ENCODE measurements around the gene DIAPH2.

Gene DIAPH2

DNA sequence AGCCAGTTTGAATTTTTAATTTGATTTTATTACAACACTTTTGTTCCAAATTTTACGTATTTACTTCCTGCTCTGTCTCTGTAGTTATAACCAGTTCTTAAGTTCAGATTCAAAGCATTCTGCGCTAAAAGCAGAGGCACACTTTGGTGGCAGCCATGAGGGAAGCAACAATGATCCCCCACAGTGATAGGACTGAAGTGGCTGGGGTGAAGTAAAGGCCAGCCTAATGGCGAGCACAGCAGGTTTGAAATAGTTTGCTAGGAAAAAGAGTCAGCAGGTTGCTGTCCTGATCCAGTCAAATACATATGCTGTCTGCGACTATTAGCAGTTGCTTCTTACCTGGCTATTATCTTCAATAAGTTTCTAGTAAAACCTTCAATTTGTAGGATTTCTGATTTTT is 375.4 kb downstream of the DIAPH2 start:
- Mint-ChIP-seq H3K4me1 (ENCODE audit: low read depth) (no peaks in the 10 kb centered on the region), H3K27me3 (no peaks in the 10 kb centered on the region), H3K27ac (no peak overlapping the region), H3K9me3 (peaks cover 4% of the 10 kb centered on the region), H3K36me3 (ENCODE audit: low read depth) (peaks cover 3% of the 10 kb centered on the region), H3K4me3 (no peak overlapping the region)

DNA sequence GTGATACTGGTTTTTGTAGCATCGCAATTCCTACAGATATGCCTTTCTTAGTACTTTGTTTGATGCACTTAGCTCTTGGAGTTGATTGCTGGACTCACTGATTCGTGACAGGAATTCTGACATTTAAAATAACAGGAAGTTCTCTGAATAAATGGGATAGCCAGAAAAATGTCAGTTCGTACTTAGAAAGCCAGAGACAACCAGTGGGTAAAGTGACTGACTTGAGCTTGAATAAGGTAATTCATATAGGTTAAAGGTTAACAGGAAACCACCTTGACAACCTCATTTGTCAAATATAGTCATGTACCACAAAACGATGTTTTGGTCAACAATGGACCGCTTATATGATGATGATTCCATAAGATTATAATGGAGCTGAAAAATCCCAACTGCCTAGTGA is 380.4 kb downstream of the DIAPH2 start:
- Mint-ChIP-seq H3K4me3 (no peak overlapping the region), H3K36me3 (ENCODE audit: low read depth) (peaks cover 3% of the 10 kb centered on the region), H3K9me3 (peaks cover 4% of the 10 kb centered on the region), H3K4me1 (ENCODE audit: low read depth) (no peaks in the 10 kb centered on the region), H3K27ac (no peak overlapping the region), H3K27me3 (no peaks in the 10 kb centered on the region)

DNA sequence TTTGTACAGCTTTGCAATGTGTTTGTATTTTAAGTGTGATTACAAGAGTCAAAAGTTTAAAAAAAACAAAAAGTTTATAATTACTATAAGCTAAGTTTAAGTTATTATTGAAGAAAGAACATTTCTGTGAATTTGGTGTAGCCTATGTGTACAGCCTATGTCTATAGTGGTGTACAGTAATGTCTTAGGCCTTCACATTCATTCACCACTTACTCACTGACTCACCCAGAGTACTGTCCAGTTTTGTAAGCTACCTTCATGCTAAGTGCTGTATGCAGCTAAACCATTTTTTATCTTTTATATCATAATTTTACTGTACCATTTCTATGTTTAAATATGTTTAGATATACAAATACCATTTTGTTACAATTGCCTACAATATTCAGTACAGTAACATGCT is 381.3 kb downstream of the DIAPH2 start:
- no peak overlapping the region for H3K4me3 Mint-ChIP-seq
- peaks cover 4% of the 10 kb centered on the region for H3K9me3 Mint-ChIP-seq
- H3K4me1 Mint-ChIP-seq (ENCODE audit: low read depth), result no peaks in the 10 kb centered on the region
- no peaks in the 10 kb centered on the region for H3K27me3 Mint-ChIP-seq
- peaks cover 3% of the 10 kb centered on the region for H3K36me3 Mint-ChIP-seq (ENCODE audit: low read depth)
- H3K27ac Mint-ChIP-seq, result no peak overlapping the region

DNA sequence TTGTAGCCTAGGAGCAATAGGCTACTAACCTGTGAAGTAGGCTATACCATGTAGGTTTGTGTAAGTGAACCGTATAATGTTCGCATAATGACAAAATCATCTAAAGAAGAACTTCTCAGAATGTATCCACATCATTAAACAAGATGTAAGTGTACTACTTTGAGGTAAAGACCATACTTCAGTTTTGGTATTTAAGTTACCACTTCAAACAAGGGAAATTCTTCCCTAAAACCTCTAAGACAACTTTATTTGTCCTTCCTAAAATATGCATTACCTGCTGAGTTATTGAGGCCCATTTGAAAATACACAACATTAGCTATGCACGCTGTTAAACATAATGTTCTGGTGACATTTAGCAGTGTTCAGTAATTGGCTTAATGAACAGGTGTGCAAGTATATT is 381.7 kb downstream of the DIAPH2 start:
- H3K36me3 Mint-ChIP-seq (ENCODE audit: low read depth), result peaks cover 3% of the 10 kb centered on the region
- H3K4me3 Mint-ChIP-seq, result no peak overlapping the region
- H3K4me1 Mint-ChIP-seq (ENCODE audit: low read depth), result no peaks in the 10 kb centered on the region
- H3K27me3 Mint-ChIP-seq, result no peaks in the 10 kb centered on the region
- H3K27ac Mint-ChIP-seq, result no peak overlapping the region
- peaks cover 4% of the 10 kb centered on the region for H3K9me3 Mint-ChIP-seq

DNA sequence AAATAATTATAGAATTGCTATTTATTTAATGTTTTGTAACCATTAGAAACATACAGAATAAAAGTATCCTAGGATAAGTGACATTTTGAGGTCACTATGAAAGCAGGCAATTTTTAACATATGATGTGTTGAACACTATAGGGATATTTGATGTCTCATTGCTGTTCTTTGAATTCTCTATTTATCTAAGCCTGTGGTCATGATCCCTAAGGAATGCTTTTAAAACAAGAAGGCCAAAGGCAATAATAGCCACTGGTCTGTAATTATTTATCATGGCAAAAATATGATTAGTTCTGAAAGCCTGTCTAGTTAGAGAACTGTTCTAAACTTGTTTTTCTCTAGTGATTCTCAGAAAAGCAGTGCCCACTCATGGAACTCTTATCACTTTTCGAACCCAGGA is 385.7 kb downstream of the DIAPH2 start:
- no peak overlapping the region for H3K27ac Mint-ChIP-seq
- H3K36me3 Mint-ChIP-seq (ENCODE audit: low read depth), result peaks cover 12% of the 10 kb centered on the region
- no peaks in the 10 kb centered on the region for H3K9me3 Mint-ChIP-seq
- no peaks in the 10 kb centered on the region for H3K27me3 Mint-ChIP-seq
- H3K4me3 Mint-ChIP-seq, result no peak overlapping the region
- H3K4me1 Mint-ChIP-seq (ENCODE audit: low read depth), result no peaks in the 10 kb centered on the region

DNA sequence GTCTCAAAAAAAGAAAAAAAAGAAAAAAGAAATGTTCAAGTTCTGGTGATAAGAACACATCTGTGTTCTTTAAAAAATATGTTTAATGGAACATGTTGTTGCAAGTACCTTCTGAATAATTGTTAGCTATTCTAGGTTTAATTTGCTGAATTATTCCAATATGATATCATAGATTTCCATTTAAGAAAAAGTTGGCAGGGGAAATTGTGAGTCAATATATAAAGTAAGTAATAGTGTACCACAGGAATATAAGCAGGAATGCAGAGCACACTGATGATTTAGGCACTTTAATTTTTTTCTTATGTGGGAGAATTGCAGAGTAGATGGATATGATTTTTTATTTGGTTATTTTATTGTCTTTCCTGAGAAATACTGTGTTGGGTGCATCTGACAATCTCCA is 389.8 kb downstream of the DIAPH2 start:
- peaks cover 12% of the 10 kb centered on the region for H3K36me3 Mint-ChIP-seq (ENCODE audit: low read depth)
- no peaks in the 10 kb centered on the region for H3K9me3 Mint-ChIP-seq
- H3K27me3 Mint-ChIP-seq, result no peaks in the 10 kb centered on the region
- no peak overlapping the region for H3K27ac Mint-ChIP-seq
- H3K4me3 Mint-ChIP-seq, result no peak overlapping the region
- H3K4me1 Mint-ChIP-seq (ENCODE audit: low read depth), result no peaks in the 10 kb centered on the region

DNA sequence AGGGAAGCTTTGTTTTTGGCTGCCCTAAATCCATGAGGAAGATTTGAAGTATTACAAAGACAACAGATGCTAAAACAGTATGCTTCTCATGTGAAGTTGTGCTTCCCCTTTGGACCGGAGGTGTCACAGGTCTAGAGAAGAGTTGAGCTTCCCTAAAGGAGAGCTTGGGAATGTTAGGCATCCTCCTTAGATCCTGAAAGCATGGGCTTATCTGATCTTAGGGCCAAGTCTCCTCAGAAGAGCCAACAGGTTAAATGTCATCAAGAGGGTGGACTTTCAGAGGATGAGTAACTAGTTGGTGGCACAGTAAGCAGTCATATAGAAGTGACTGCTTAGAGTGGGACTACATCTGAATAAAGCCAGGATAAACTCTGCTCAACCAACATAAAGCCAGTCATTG is 404.5 kb downstream of the DIAPH2 start:
- Mint-ChIP-seq H3K27me3 (no peaks in the 10 kb centered on the region), H3K27ac (no peak overlapping the region), H3K4me3 (no peak overlapping the region), H3K9me3 (no peaks in the 10 kb centered on the region), H3K4me1 (ENCODE audit: low read depth) (no peaks in the 10 kb centered on the region), H3K36me3 (ENCODE audit: low read depth) (no peaks in the 10 kb centered on the region)

DNA sequence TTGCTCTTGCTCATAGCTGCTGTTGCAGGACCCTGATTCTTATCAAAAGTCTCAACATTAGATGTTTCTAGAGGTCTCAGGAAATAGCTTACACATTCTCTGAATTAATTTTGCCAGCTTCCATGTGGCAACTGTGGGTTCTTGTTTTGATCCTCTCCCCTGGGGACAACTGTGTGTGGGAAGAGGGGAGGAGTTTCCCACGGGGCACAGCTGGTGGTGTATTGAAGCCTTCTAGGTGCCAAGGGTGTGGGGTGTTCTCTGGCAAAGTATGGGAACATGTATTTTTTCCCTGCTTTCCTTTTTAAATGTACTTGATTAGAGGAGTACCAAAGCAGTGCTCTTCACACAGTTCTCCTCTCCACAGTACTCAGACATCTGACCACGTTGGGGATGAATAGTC is 411.7 kb downstream of the DIAPH2 start:
- no peaks in the 10 kb centered on the region for H3K9me3 Mint-ChIP-seq
- peaks cover 3% of the 10 kb centered on the region for H3K36me3 Mint-ChIP-seq (ENCODE audit: low read depth)
- H3K27ac Mint-ChIP-seq, result no peak overlapping the region
- no peaks in the 10 kb centered on the region for H3K4me1 Mint-ChIP-seq (ENCODE audit: low read depth)
- no peaks in the 10 kb centered on the region for H3K27me3 Mint-ChIP-seq
- no peak overlapping the region for H3K4me3 Mint-ChIP-seq

DNA sequence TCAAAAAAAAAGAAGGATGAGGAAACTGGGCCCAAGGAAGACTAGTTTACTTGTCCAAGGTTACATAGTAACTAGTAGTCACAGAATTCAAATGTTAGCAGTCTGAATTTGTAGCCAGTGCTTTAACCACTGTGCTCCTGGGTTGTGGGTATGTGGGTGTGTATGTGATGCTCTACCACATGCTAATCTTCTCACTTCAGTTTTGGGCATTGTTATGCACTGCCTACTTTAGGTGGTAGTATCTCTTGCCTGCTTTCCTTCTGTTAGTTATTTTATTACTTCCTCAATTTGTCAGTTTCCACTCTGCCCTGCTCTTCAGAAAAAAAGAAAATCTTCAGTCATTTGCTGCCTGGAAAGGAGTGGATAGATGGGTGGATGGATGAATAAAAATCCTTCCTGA is 418.3 kb downstream of the DIAPH2 start:
- H3K4me3 Mint-ChIP-seq, result no peak overlapping the region
- no peaks in the 10 kb centered on the region for H3K9me3 Mint-ChIP-seq

DNA sequence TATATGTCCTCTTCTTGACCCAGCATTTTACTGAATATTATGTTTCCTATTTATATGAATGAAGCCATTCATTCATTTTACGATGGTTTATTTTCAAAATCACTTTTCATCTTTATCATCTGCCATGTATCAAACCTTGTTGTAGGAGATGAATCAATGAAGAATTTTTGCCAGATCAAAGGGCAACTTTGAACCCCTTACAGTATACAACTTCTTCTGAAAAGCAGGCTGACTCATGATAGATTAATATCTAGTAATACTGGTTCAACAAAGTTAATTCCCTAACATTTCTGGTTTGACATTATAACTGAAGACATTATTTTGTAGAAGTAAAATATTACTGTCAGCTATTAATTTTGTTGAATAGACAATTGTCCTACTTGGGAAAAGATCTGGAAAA is 425.1 kb downstream of the DIAPH2 start:
- Mint-ChIP-seq H3K4me3 (no peak overlapping the region), H3K9me3 (no peaks in the 10 kb centered on the region), H3K27me3 (no peaks in the 10 kb centered on the region), H3K36me3 (ENCODE audit: low read depth) (no peaks in the 10 kb centered on the region), H3K4me1 (ENCODE audit: low read depth) (no peaks in the 10 kb centered on the region), H3K27ac (no peak overlapping the region)

More for the DNA sequence above, 418.3 kb downstream of the DIAPH2 start:
- no peak overlapping the region for H3K27ac Mint-ChIP-seq
- peaks cover 3% of the 10 kb centered on the region for H3K36me3 Mint-ChIP-seq (ENCODE audit: low read depth)
- H3K27me3 Mint-ChIP-seq, result no peaks in the 10 kb centered on the region
- H3K4me1 Mint-ChIP-seq (ENCODE audit: low read depth), result no peaks in the 10 kb centered on the region

DNA sequence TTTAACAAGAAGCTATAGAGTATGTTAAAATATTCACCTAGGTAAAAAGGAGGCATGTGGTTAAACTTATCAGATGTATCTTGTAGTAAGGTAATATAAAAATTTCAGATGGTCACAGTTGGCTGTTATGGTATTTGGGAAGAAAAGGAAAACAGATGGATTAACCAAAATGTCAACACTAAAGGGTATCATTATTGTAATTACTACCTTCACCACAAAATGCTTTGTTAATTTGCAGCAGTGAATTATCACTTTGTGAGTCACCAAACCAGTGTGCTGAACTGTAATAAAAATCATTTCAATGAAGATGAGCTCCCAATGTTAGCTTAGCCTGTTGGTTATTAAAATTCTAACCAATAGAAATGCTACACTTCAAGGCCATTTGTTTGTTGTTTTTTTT is 432.9 kb downstream of the DIAPH2 start:
- Mint-ChIP-seq H3K27ac (no peak overlapping the region), H3K4me3 (no peak overlapping the region), H3K36me3 (ENCODE audit: low read depth) (no peaks in the 10 kb centered on the region), H3K27me3 (no peaks in the 10 kb centered on the region), H3K9me3 (no peaks in the 10 kb centered on the region), H3K4me1 (ENCODE audit: low read depth) (no peaks in the 10 kb centered on the region)

DNA sequence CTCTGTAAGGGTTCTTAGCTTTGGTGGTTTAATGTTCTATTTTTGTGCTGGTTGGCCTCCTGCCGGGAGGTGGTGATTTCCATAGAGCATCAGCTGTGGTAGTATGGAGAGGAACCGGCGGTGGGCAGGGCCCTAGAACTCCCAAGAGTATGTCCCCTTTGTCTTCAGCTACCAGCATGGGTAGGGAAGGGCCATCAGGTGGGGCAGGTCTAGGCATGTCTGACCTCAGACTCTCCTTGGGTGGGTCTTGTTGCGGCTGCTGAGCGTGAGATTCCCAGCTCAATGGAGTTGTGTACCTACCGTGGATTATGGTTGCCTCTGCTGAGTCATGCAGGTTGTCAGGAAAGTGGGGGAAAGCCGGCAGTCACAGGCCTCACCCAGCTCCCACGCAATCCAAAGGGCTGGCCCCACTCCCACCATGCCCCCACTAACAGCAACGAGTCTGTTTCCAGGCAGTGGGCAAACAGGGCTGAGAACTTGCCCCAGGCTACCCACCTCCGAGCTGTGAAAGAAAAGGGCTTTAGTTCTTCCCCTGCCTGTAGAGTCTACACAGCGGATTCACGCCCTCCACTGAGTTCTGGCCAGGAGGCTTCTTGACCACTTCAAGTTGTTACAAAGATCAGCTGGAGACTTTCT is 434.9 kb downstream of the DIAPH2 start:
- no peaks in the 10 kb centered on the region for H3K9me3 Mint-ChIP-seq
- H3K4me3 Mint-ChIP-seq, result no peak overlapping the region
- H3K36me3 Mint-ChIP-seq (ENCODE audit: low read depth), result no peaks in the 10 kb centered on the region
- no peak overlapping the region for H3K27ac Mint-ChIP-seq
- no peaks in the 10 kb centered on the region for H3K4me1 Mint-ChIP-seq (ENCODE audit: low read depth)
- no peaks in the 10 kb centered on the region for H3K27me3 Mint-ChIP-seq

DNA sequence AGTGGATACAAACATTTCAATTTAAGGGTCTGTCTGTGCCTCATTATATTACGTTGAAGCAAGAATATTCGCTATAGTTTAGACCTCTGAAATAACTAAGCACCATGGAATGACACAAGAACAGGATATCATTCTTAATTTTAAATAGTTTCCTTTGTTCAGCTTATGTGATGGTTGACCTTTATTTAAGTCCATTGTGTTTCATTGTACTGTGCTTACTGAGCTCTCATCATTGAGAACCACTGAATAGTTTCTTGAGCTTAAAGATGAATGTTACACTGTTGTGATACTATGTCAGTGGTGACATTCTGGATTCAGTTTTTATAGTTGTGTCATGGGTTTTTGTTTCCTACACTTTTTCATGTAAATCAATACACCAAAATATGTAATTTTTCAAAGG is 438.4 kb downstream of the DIAPH2 start:
- H3K4me3 Mint-ChIP-seq, result no peak overlapping the region
- H3K36me3 Mint-ChIP-seq (ENCODE audit: low read depth), result no peaks in the 10 kb centered on the region
- no peak overlapping the region for H3K27ac Mint-ChIP-seq
- H3K27me3 Mint-ChIP-seq, result no peaks in the 10 kb centered on the region
- no peaks in the 10 kb centered on the region for H3K9me3 Mint-ChIP-seq
- H3K4me1 Mint-ChIP-seq (ENCODE audit: low read depth), result no peaks in the 10 kb centered on the region

DNA sequence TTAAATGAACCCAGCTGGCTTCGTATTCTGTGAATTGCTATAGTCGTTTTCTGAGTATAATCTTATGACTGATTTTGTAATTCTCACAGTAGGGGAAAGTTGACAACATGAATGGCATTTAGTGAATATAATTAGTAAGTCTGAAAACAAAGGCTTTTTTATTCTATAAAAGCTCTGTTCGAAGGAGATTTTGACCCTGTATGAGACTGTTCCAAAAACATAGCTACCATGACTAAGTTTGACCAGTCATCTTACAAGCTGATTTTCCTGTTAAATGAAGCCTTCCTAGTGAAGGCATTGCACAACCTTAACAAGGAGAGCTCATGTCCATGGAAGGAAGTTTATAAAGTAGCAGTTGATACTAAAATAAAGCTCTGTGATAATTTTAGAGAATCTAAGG is 441.4 kb downstream of the DIAPH2 start:
- H3K36me3 Mint-ChIP-seq (ENCODE audit: low read depth), result no peaks in the 10 kb centered on the region
- no peak overlapping the region for H3K4me3 Mint-ChIP-seq
- H3K27ac Mint-ChIP-seq, result no peak overlapping the region
- no peaks in the 10 kb centered on the region for H3K27me3 Mint-ChIP-seq
- no peaks in the 10 kb centered on the region for H3K4me1 Mint-ChIP-seq (ENCODE audit: low read depth)
- no peaks in the 10 kb centered on the region for H3K9me3 Mint-ChIP-seq

DNA sequence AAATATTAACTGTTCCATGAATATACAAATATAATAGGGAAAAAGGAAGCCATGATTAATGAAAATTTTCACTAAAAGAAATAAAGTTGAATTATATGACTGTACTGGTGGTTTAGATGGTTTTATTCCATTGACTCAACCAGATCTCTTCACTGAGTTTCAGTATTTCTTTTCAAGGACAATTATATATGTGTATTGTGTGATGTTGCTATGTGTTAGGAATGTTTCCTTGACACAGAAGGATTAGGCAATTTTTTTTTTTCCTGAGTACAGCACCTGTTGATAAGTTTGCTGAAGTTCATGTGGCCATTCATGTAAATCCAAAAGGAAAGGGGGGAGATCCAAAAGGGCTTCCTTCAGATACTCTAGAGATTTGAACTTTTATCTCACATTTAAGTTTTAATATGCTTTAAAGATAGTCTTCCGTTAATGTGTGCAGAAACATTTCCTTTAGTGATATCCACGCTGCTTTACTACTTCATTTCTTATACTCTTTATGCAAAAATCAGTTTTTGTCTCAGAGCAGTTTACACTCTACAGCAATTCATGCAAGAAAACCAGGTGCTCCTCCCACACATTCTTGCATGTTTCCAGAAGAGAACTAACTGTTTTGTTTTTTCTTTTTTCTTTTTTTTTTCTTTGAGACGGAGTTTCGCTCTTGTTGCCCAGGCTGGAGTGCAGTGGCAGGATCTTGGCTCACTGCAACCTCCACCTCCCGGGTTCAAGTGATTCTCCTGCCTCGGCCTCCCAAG is 448.2 kb downstream of the DIAPH2 start:
- peaks cover 5% of the 10 kb centered on the region for H3K4me1 Mint-ChIP-seq (ENCODE audit: low read depth)
- no peaks in the 10 kb centered on the region for H3K36me3 Mint-ChIP-seq (ENCODE audit: low read depth)
- H3K9me3 Mint-ChIP-seq, result no peaks in the 10 kb centered on the region
- H3K27me3 Mint-ChIP-seq, result no peaks in the 10 kb centered on the region
- no peak overlapping the region for H3K4me3 Mint-ChIP-seq
- no peak overlapping the region for H3K27ac Mint-ChIP-seq

DNA sequence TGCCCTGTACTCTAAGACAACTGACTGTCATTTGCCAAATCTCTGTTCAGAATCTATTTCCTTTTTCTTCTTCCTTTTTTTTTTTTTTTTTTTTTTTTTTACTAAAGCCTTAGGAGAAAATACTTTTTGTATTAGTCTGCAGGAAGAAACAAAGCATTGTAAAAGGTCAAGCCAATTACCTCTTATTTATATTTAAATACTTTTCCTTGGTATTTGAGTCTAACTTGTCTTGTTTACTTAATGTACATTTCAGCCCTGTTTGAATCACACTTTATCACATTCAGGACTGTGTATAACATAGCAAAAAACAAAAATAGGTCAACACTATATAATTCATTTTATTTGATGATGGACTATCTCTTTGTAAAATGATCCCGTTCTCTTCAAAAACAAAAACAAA is 461.3 kb downstream of the DIAPH2 start:
- H3K36me3 Mint-ChIP-seq (ENCODE audit: low read depth), result peaks cover 6% of the 10 kb centered on the region
- no peaks in the 10 kb centered on the region for H3K9me3 Mint-ChIP-seq
- no peak overlapping the region for H3K27ac Mint-ChIP-seq
- no peaks in the 10 kb centered on the region for H3K4me1 Mint-ChIP-seq (ENCODE audit: low read depth)
- no peaks in the 10 kb centered on the region for H3K27me3 Mint-ChIP-seq
- no peak overlapping the region for H3K4me3 Mint-ChIP-seq
